NCI-H1092 treated with DMSO at 0.1 percent for 48 hours (cell line): ENCODE data around the gene DESI1.

Experiments
- DNase-seq: peaks from one replicate; lab custom pipeline; 2025; lab: John Stamatoyannopoulos, UW

The DESI1 gene

GRCh38 chr22:41557401-41558240 lies 63.2 kb downstream of the DESI1 start:
- DNase-seq: peak; percentile 87

- no peak for DNase-seq
Observed at GRCh38 chr22:41556561-41556960, 64.3 kb downstream of the DESI1 start.

GRCh38 chr22:41555325-41555982 lies 65.4 kb downstream of the DESI1 start:
- DNase-seq: peak; percentile 65

- no peak for DNase-seq
Observed at GRCh38 chr22:41551877-41552582, 68.8 kb downstream of the DESI1 start.

- no peak for DNase-seq
Observed at GRCh38 chr22:41550952-41551491, 69.8 kb downstream of the DESI1 start.

GRCh38 chr22:41548830-41549211 lies 72.0 kb downstream of the DESI1 start:
- DNase-seq: no peak
